ENCODE data around the gene ARHGEF7.

The ARHGEF7 gene

GRCh38 chr13:111292710-111293485 lies 177.8 kb downstream of the ARHGEF7 start:
- no peak for TF ChIP-seq CTCF (IDR thresholded peaks at IDR 0.05; ENCODE audit: low read depth, low read length)
- DNase-seq (ENCODE audit: low read depth in 2 of 2), result no peak
- no peak overlapping the region for H3K4me3 ChIP-seq (replicated peaks in 1 of 2; ENCODE audit: low read depth in 2 of 2, low read length in 2 of 2)

GRCh38 chr13:111295886-111296285 lies 180.8 kb downstream of the ARHGEF7 start:
- no peak for TF ChIP-seq CTCF (IDR thresholded peaks at IDR 0.05; ENCODE audit: low read depth, low read length)
- DNase-seq (ENCODE audit: low read depth in 2 of 2), result no peak
- H3K4me3 ChIP-seq (replicated peaks in 1 of 2; ENCODE audit: low read depth in 2 of 2, low read length in 2 of 2), result no peak overlapping the region

GRCh38 chr13:111296417-111296816 lies 181.3 kb downstream of the ARHGEF7 start:
- no peak overlapping the region for H3K4me3 ChIP-seq (replicated peaks in 1 of 2; ENCODE audit: low read depth in 2 of 2, low read length in 2 of 2)
- no peak for TF ChIP-seq CTCF (IDR thresholded peaks at IDR 0.05; ENCODE audit: low read depth, low read length)
- DNase-seq (ENCODE audit: low read depth in 2 of 2), result no peak

GRCh38 chr13:111298214-111298975 lies 183.3 kb downstream of the ARHGEF7 start:
- H3K4me3 ChIP-seq (replicated peaks in 1 of 2; ENCODE audit: low read depth in 2 of 2, low read length in 2 of 2), result no peak overlapping the region
- TF ChIP-seq CTCF (IDR thresholded peaks at IDR 0.05; ENCODE audit: low read depth, low read length), result no peak
- DNase-seq (ENCODE audit: low read depth in 2 of 2), result no peak

- TF ChIP-seq CTCF (IDR thresholded peaks at IDR 0.05; ENCODE audit: low read depth, low read length), result no peak
- H3K4me3 ChIP-seq (replicated peaks in 1 of 2; ENCODE audit: low read depth in 2 of 2, low read length in 2 of 2), result no peak overlapping the region
- no peak for DNase-seq (ENCODE audit: low read depth in 2 of 2)
These were observed 187.1 kb downstream of the ARHGEF7 start for GRCh38 chr13:111302045-111302726.

GRCh38 chr13:111303559-111303958 lies 188.4 kb downstream of the ARHGEF7 start:
- TF ChIP-seq CTCF (IDR thresholded peaks at IDR 0.05; ENCODE audit: low read depth, low read length), result no peak
- H3K4me3 ChIP-seq (replicated peaks in 1 of 2; ENCODE audit: low read depth in 2 of 2, low read length in 2 of 2), result no peak overlapping the region
- DNase-seq (ENCODE audit: low read depth in 2 of 2), result no peak
